ENCODE results near the gene SEC24C. TPM values are rescaled to one million over a fixed set of nuclear protein-coding genes. Genes with fewer than 3 reads are reported as not detected.

SEC24C gene
- total RNA-seq, 4 donors from 2014 or later: 42.4 to 61.3 (median 53.5) TPM

DNA sequence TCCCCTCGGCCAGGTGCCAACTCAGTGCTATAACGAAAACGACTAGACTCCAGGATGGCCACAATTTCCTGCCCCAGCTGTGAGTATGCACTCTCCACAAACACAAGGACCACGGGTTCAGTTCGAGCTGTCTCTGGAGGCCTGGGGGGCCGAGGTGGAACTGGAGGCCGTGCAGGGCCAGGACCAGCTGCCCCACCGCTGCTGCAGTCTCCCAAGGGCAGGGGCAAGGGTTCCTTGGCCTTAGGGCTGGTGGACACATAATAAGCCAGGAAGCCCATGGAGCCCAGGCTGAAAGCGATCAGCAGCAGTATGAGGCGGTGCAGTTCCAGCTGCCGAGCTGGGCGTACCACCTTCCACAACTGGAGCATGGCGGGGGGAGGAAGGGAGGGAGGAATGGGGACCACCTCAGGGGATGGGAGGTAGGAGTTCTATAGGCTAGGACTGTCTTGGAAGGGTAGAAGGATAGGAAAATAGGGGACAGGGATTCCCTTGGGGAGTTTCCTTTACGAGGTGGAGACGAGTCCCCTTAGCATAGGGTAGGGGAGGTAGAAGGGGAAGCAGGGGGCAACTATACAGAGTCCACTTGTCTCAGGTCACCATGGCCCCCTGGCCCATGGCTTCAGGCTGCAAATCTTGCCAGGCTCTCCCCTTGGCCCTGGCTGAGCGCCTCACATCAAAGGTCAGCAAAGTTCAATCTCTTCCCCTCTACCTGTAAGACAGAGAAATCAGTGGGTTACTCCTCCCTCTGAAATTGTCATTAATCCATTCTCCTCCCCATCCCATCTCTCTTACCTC lies 64.0 kb downstream of the SEC24C start:
- TF ChIP-seq POLR2A (IDR thresholded peaks at IDR 0.05; ENCODE audit: low read depth) (no peak), CTCF (IDR thresholded peaks at IDR 0.05) (no peak), EP300 (IDR thresholded peaks at IDR 0.05) (no peak), POLR2AphosphoS5 (IDR thresholded peaks at IDR 0.05) (no peak)
- Histone ChIP-seq H3K36me3 (peaks cover 50 to 67% (median 60%) of the 10 kb centered on the region in 4 donors), H3K4me3 (no peak overlapping the region), H3K27ac (replicated peaks in 1 of 4) (no peak overlapping the region), H3K9me3 (no peaks in the 10 kb centered on the region), H3K4me1 (peaks cover 16 to 54% (median 43%) of the 10 kb centered on the region in 4 donors), H3K27me3 (peaks cover 0 to 3% (median 0%) of the 10 kb centered on the region in 4 donors)
- intact Hi-C loops (cut with DNase I): no loop called here
- WGBS: 88% methylated on average over 11 of the region's 16 CpGs
- DNase-seq (ENCODE audit: extremely low spot score): no peak

- Histone ChIP-seq H3K4me3 (no peak overlapping the region), H3K27ac (replicated peaks in 1 of 4) (no peak overlapping the region), H3K4me1 (peaks cover 16 to 54% (median 43%) of the 10 kb centered on the region in 4 donors), H3K9me3 (no peaks in the 10 kb centered on the region), H3K36me3 (peaks cover 51 to 67% (median 56%) of the 10 kb centered on the region in 4 donors), H3K27me3 (peaks cover 0 to 3% (median 0%) of the 10 kb centered on the region in 4 donors)
- TF ChIP-seq CTCF (IDR thresholded peaks at IDR 0.05) (no peak), POLR2AphosphoS5 (IDR thresholded peaks at IDR 0.05) (no peak), POLR2A (IDR thresholded peaks at IDR 0.05; ENCODE audit: low read depth) (no peak), EP300 (IDR thresholded peaks at IDR 0.05) (no peak)
- intact Hi-C loops (cut with DNase I): no loop called here
- no peak for DNase-seq (ENCODE audit: extremely low spot score)
- 79% methylated on average over 5 of the region's 5 CpGs for WGBS
Measured at GRCh38 chr10:73809061-73809818, 65.1 kb downstream of the SEC24C start.

GRCh38 chr10:73810358-73810734 lies 66.2 kb downstream of the SEC24C start:
- H3K36me3 ChIP-seq: peaks cover 47 to 67% (median 55%) of the 10 kb centered on the region in 4 donors
- no peak for TF ChIP-seq POLR2A (IDR thresholded peaks at IDR 0.05; ENCODE audit: low read depth)
- TF ChIP-seq CTCF (IDR thresholded peaks at IDR 0.05): no peak
- TF ChIP-seq EP300 (IDR thresholded peaks at IDR 0.05): no peak
- no peak for TF ChIP-seq POLR2AphosphoS5 (IDR thresholded peaks at IDR 0.05)

GRCh38 chr10:73810735-73811465 lies 66.7 kb downstream of the SEC24C start:
- intact Hi-C loops (cut with DNase I): no loop called here
- no peak for DNase-seq (ENCODE audit: extremely low spot score)
- Histone ChIP-seq H3K4me3 (peak overlapping the region; percentile 92 to 97 (median 93)), H3K36me3 (peaks cover 41 to 67% (median 52%) of the 10 kb centered on the region in 4 donors), H3K4me1 (peaks cover 16 to 54% (median 43%) of the 10 kb centered on the region in 4 donors), H3K27me3 (peaks cover 0 to 3% (median 0%) of the 10 kb centered on the region in 4 donors), H3K27ac (replicated peaks in 1 of 4) (peak overlapping the region; percentile 94 to 99 (median 96)), H3K9me3 (no peaks in the 10 kb centered on the region)
- 3% methylated on average over 16 of the region's 63 CpGs for WGBS
- TF ChIP-seq EP300 (IDR thresholded peaks at IDR 0.05): no peak
- no peak for TF ChIP-seq CTCF (IDR thresholded peaks at IDR 0.05)
- no peak for TF ChIP-seq POLR2AphosphoS5 (IDR thresholded peaks at IDR 0.05)
- no peak for TF ChIP-seq POLR2A (IDR thresholded peaks at IDR 0.05; ENCODE audit: low read depth)

More at GRCh38 chr10:73810358-73810734, 66.2 kb downstream of the SEC24C start:
- WGBS: 64% methylated on average over 7 of the region's 7 CpGs
- Histone ChIP-seq H3K27ac (replicated peaks in 1 of 4) (peak overlapping the region; percentile 94 to 99 (median 96)), H3K4me1 (peaks cover 16 to 54% (median 43%) of the 10 kb centered on the region in 4 donors), H3K9me3 (no peaks in the 10 kb centered on the region), H3K27me3 (peaks cover 0 to 3% (median 0%) of the 10 kb centered on the region in 4 donors), H3K4me3 (peak overlapping the region; percentile 92 to 97 (median 93))
- no peak for DNase-seq (ENCODE audit: extremely low spot score)
- intact Hi-C loops (cut with DNase I): no loop called here

All from esophagus muscularis mucosa (tissue), 4 donors.